Lower lobe of right lung (tissue), 2 donors: Measurements from ENCODE around the gene TNNC1. TPM values are rescaled to one million over a fixed set of nuclear protein-coding genes. Genes with fewer than 3 reads are reported as not detected.
A peak's percentile ranks its signal among the peaks of the same experiment; 100 is the strongest.

Experiments used
- ATAC-seq, 2 donors: fragments of 200-7000 bp; cut with Tn5 transposase; one replicate each; pipeline ENCODE4 v1.9.1; 2020 to 2022; ENCODE audit warnings: mild to moderate bottlenecking in 2 of 2, moderate library complexity in 2 of 2
- DNase-seq: peaks from one replicate; pipeline ENCODE4 v3.0.0-alpha.2; 2020
- H3K27ac ChIP-seq: fragments of 200-600 bp; one replicate; pipeline ENCODE4 v1.8.0; 2022
- H3K27me3 ChIP-seq: fragments of 200-600 bp; one replicate; pipeline ENCODE4 v1.8.0; 2022; ENCODE audit warnings: low read depth
- H3K36me3 ChIP-seq: fragments of 200-600 bp; one replicate; pipeline ENCODE4 v1.8.0; 2022; ENCODE audit warnings: mild to moderate bottlenecking
- H3K4me1 ChIP-seq: fragments of 200-600 bp; one replicate; pipeline ENCODE4 v1.8.0; 2022
- H3K4me3 ChIP-seq: fragments of 200-600 bp; one replicate; pipeline ENCODE4 v1.8.0; 2022; ENCODE audit warnings: mild to moderate bottlenecking
- H3K9me3 ChIP-seq: fragments of 200-600 bp; one replicate; pipeline ENCODE4 v1.8.0; 2022
- intact Hi-C: fragments of 100-400 bp; cut with DNase I; formaldehyde crosslinking; loops from one replicate; pipeline ENCODE4 v1.11.0; 2022
- total RNA-seq: library from RNA; stranded (reverse); fragmentation: NEBNext Ultra II Directional; extraction: Animal tissue kit (Norgen Biotek cat#: 25700); gene quantifications from one replicate; pipeline ENCODE4 v1.2.1, GENCODE V29; 2021
- TF ChIP-seq, protein P1 (sequence below): fragments of 200-600 bp; IDR thresholded peaks from one replicate; pipeline ENCODE4 v1.8.0; 2022; ENCODE audit warnings: antibody characterized with exemption, mild to moderate bottlenecking
- donor health status: DM: no; HTN: yes; CAD: no; lungs with severe emphysema.

Gene TNNC1
- total RNA-seq, 1 donor from 2014 or later, result 44.0 TPM

DNA sequence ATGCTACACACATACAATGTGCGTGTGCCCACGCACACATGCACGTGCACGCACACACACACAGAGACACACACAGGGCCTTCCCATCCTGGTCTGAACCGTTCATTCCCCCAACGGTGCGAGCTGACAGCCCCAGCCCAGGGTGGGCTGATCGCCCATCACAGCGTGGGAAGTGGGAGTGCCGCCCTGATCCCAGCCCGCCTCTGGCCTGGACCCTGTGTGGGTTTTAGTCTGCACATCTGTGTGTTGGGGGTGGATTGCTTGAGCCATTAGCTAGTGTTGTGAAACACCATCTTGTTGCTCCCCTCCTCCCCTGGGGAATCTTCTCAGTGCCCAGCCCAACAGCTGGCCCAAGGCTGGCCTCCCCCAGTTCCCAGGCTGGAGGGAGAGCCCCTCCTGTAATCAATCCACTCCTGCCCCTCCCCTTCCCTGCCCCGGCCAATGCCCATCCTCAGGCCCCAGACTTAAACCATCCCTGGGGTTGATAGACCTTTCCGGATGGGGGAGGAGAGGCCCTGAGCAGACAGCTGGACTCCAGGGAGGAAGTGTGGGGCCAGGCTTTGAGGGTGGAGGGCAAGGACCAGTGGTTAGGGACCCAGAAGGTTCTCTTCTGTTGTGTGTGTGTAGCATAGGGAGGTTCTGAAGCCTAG, 17.2 kb downstream of the TNNC1 start:
- ATAC-seq (no peak), DNase-seq (peak; percentile 47)
- Histone ChIP-seq H3K4me3 (no peak overlapping the region), H3K36me3 (peaks cover 7% of the 10 kb centered on the region), H3K4me1 (peaks cover 52% of the 10 kb centered on the region), H3K27ac (no peak overlapping the region), H3K9me3 (no peaks in the 10 kb centered on the region), H3K27me3 (no peaks in the 10 kb centered on the region)
- intact Hi-C loops, result no loop called here
- TF ChIP-seq, protein P1, sequence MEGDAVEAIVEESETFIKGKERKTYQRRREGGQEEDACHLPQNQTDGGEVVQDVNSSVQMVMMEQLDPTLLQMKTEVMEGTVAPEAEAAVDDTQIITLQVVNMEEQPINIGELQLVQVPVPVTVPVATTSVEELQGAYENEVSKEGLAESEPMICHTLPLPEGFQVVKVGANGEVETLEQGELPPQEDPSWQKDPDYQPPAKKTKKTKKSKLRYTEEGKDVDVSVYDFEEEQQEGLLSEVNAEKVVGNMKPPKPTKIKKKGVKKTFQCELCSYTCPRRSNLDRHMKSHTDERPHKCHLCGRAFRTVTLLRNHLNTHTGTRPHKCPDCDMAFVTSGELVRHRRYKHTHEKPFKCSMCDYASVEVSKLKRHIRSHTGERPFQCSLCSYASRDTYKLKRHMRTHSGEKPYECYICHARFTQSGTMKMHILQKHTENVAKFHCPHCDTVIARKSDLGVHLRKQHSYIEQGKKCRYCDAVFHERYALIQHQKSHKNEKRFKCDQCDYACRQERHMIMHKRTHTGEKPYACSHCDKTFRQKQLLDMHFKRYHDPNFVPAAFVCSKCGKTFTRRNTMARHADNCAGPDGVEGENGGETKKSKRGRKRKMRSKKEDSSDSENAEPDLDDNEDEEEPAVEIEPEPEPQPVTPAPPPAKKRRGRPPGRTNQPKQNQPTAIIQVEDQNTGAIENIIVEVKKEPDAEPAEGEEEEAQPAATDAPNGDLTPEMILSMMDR, result no peak

DNA sequence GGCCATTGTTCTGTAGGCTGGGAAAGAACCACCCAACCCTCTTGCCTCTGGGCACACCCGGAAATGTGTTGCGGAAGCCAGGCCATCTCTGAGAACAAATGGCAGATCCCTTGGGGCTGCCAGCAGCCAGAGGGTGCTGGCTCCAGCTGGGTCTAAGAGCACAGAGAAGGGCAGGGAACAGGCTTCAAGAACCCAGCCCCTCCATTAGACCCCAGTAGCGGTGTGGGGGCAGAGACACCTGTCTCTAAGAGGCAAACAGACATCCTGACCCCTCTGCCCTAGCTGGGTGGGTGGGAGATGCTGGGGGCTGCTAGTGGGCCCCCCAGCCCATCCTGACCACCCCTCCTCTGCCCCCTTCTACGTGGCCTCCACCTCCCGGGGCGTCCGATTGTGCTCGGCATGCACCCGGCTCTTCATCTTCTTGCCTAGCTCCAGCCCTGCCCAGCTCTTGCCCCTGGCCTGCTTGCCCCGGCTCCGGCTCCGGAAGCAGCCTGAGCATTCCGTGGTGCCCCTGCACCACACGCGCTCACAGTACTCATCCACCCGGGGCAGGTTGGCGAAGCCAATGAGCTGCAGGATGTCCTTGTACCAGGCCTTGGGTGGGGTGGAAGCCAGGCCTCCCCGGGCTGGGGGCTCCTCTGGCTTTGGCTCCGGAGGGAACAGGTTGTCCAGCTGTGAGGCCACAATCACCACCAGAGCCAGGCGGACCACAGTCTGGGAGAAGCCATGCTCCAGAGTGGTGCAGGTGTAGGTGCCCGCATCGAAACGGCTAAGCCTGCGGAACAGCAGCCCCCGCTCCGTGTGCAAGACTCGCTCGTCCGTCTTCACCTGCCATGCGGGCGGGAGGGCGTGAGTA, 18.4 kb downstream of the TNNC1 start:
- no peaks in the 10 kb centered on the region for H3K9me3 ChIP-seq
- H3K27me3 ChIP-seq, result no peaks in the 10 kb centered on the region
- H3K27ac ChIP-seq, result peak overlapping the region; percentile 18
- no peak for DNase-seq
- intact Hi-C loops, result no loop called here
- H3K4me1 ChIP-seq, result peaks cover 57% of the 10 kb centered on the region
- TF ChIP-seq, protein P1, result no peak
- H3K4me3 ChIP-seq, result no peak overlapping the region
- H3K36me3 ChIP-seq, result no peaks in the 10 kb centered on the region
- ATAC-seq, result no peak

DNA sequence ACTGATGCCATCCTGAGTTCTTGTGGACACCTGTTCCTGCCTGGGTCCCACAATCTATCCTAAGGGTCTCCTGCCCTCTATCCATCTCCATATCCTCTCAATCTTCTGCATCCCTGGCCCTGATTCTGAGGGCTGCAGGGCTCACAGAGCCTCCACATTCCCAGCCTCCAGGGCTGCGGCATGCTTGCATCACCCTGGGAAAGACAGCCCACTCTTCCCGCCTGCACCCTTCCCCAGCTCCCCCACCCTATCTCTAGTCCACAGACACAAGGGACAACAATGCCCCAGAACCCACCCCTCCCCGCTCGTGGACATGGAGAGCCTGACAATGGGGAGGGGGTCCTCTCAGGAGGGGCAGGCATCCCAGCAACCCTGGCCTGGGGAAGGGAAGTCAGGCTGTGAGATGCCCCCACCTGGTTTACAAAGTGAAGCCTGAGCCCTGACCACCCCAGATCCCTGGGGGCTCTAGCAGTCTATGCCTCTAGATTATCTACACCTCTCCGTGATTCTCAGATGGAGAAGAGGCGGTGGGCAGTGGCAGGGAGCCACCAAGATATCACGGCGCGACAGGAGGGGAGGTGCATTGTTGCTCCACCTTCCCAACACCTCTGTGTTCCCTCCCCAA, 19.2 kb downstream of the TNNC1 start:
- intact Hi-C loops, result no loop called here
- Histone ChIP-seq H3K9me3 (no peaks in the 10 kb centered on the region), H3K4me1 (peaks cover 58% of the 10 kb centered on the region), H3K4me3 (no peak overlapping the region), H3K27me3 (no peaks in the 10 kb centered on the region), H3K27ac (peak overlapping the region; percentile 18), H3K36me3 (no peaks in the 10 kb centered on the region)
- DNase-seq (no peak), ATAC-seq (no peak)
- TF ChIP-seq, protein P1, result no peak

DNA sequence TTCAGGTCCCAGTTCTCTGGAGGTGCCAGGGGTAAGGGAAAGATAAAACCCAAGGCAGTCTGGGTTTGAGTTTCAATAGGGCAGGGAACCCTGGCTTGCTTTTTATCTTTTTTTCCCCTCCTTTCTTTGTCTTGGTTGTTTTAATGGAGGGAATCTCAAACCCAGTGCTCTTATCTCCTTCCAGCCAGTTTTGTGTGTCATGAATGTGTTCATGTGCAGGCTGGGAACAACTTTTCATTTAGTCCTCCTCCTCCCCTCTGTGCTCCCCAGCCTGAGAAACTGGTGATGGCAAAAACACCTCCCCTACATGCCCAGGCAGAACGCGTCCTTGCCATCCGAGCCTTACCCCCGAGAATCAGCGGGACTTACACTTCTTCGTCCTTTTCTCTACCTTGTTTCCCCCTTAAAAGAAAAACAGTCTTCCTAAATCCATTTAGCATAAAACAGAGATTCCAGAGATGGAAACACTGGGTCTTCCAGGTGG, 19.8 kb downstream of the TNNC1 start:
- H3K9me3 ChIP-seq, result no peaks in the 10 kb centered on the region
- intact Hi-C loops, result no loop called here
- H3K36me3 ChIP-seq, result no peaks in the 10 kb centered on the region
- H3K4me3 ChIP-seq, result no peak overlapping the region
- peaks cover 60% of the 10 kb centered on the region for H3K4me1 ChIP-seq
- no peak for ATAC-seq
- TF ChIP-seq, protein P1, result no peak
- peak overlapping the region; percentile 4 for H3K27ac ChIP-seq
- H3K27me3 ChIP-seq, result no peaks in the 10 kb centered on the region
- DNase-seq, result no peak

DNA sequence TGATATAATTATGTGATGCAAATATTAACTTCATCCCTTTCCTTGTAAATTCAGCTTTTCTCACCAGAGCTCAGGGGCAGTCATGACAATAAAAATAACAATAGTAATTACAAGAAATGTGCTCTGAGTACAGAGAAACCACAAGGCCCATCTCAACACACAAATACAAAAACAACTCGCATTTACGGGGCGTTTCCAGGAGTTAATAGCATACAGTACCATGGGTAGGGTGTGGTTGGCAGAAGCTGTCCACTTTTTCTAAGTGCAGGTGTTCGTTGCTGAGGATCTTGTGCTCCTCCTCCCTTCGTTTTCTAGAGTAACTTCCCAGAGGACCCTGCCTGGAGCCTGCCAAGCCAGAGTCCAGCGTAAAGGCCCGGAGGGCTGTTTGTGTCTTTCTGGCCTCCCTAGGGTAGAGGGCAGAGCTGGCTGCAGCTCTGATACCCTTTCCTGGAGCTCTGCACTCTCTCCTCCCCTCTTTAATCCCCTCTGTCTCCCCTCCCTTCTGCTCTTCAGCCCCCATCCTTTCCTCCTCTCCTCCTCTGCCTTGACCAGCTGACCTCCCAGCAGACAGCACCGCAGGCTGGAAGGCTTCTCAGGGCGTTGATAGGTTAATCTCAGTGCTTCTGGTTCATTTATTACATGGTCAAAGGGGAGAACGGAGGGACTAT, 20.4 kb downstream of the TNNC1 start:
- Histone ChIP-seq H3K27ac (peak overlapping the region; percentile 4), H3K4me3 (no peak overlapping the region), H3K36me3 (no peaks in the 10 kb centered on the region), H3K4me1 (peaks cover 60% of the 10 kb centered on the region), H3K27me3 (no peaks in the 10 kb centered on the region), H3K9me3 (no peaks in the 10 kb centered on the region)
- DNase-seq (no peak), ATAC-seq (no peak)
- intact Hi-C loops, result no loop called here
- TF ChIP-seq, protein P1, result no peak
